H1 (cell line): ENCODE results near the gene TTL. TPM values are rescaled to one million over a fixed set of nuclear protein-coding genes. Genes with fewer than 3 reads are reported as not detected.

Experiments used
- ASH2L ChIP-seq: fragments of 200-600, 300-600 bp; sonication (generic); IDR thresholded peaks from one replicate; pipeline ENCODE4 v1.7.1; 2017; ENCODE audit warnings: low read length
- ATF3 ChIP-seq: IDR thresholded peaks from 2 replicates; pipeline ENCODE4 v1.6.1; 2011; ENCODE audit warnings: low read depth, mild to moderate bottlenecking, low read length; ENCODE audit not compliant: insufficient read depth
- GABPA ChIP-seq: IDR thresholded peaks from 2 replicates; pipeline ENCODE4 v1.6.1; 2011; ENCODE audit warnings: mild to moderate bottlenecking, low read length, moderate library complexity, borderline replicate concordance; ENCODE audit not compliant: insufficient read depth
- TAF7 ChIP-seq: optimal IDR thresholded peaks from 2 replicates; pipeline ENCODE3; 2011; ENCODE audit warnings: low read depth, mild to moderate bottlenecking, inconsistent platforms, low read length, moderate library complexity, borderline replicate concordance
- TCF12 ChIP-seq: IDR thresholded peaks from 2 replicates; pipeline ENCODE4 v1.6.1; 2011; ENCODE audit warnings: low read depth, mild to moderate bottlenecking, low read length
- polyA plus RNA-seq, 7 experiments: library from polyadenylated mRNA; depleted of rRNA in 3 of 7; stranded (reverse) in 5 of 7; unstranded in 2 of 7; fragments of >200 nt in 5 of 7; fragments of 200-250 nt in 2 of 7; gene quantifications; 1 replicate in 5 of 7; 2 replicates in 1 of 7; 4 replicates in 1 of 7; pipeline versions ENCODE4 v1.2.1 to v1.2.3, GENCODE V29; 2011 to 2013; ENCODE audit warnings: missing spikeins in 2 of 7, mixed read lengths in 2 of 7
- total RNA-seq: library from RNA; stranded (reverse); fragmentation: NEBNext Ultra II Directional; extraction: Animal tissue kit (Norgen Biotek cat#: 25700); gene quantifications from 2 replicates; pipeline ENCODE4 v1.2.1, GENCODE V29; 2021

Gene TTL
- total and polyA plus RNA-seq, 2 of the 8 experiments (the other 6 are each of a cell fraction or from before 2014, with no cell fraction given) = 17.5 to 57.1 TPM

GRCh38 chr2:112472547-112473263 lies 9.3 kb upstream of the TTL start (continued):
- TF ChIP-seq TAF7 (no peak), TCF12 (no peak), GABPA (no peak), ATF3 (no peak), ASH2L (no peak)
- TF ChIP-seq, all 59 proteins: peak for 0
